Cardiac muscle cell (in vitro differentiated cells and primary cell): ENCODE measurements around the gene ZNF682. TPM values are rescaled to one million over a fixed set of nuclear protein-coding genes. Genes with fewer than 3 reads are reported as not detected.
"Not testable (repeated sequence)": the region's sequence is repeated elsewhere in the genome, so short reads cannot be mapped to it uniquely, and the experiment has no call there.

Experiments used
- DNase-seq, 2 donors: peaks; one replicate each; pipeline versions ENCODE4 v3.0.0 to v3.0.0-alpha.2; 2010 to 2017; ENCODE audit warnings: low read depth in 1 of 2, low spot score in 1 of 2
- H3K27ac ChIP-seq: fragments of 200-600 bp; sonication (generic); 2 replicates; pipeline ENCODE4 v1.5.1; 2016
- H3K27me3 ChIP-seq: fragments of 200-600 bp; sonication (generic); 2 replicates; pipeline ENCODE4 v1.6.0; 2016; ENCODE audit warnings: control low read depth
- H3K36me3 ChIP-seq: fragments of 200-600 bp; sonication (generic); 2 replicates; pipeline ENCODE4 v1.5.1; 2016; ENCODE audit warnings: control low read depth
- H3K4me1 ChIP-seq: fragments of 200-600 bp; sonication (generic); 2 replicates; pipeline ENCODE4 v1.8.1; 2017; ENCODE audit warnings: low read depth, mild to moderate bottlenecking, mixed run types
- H3K4me3 ChIP-seq: fragments of 200-600 bp; sonication (generic); 2 replicates; pipeline ENCODE4 v1.5.1; 2016; ENCODE audit warnings: mild to moderate bottlenecking
- H3K9me3 ChIP-seq: fragments of 200-600 bp; sonication (generic); 2 replicates; pipeline ENCODE4 v1.5.1; 2017; ENCODE audit warnings: low read depth, mild to moderate bottlenecking, control low read depth
- polyA plus RNA-seq: library from polyadenylated mRNA; unstranded; fragments of >200 nt; fragmentation: Nextera tagmentation; extraction: Ambion mirVana; gene quantifications from 2 replicates; pipeline ENCODE4 v1.2.1, GENCODE V29; 2016
- total RNA-seq: library from RNA; depleted of rRNA; stranded (reverse); fragments of >200 nt; gene quantifications from 2 replicates; pipeline ENCODE4 v1.2.3, GENCODE V29; 2016
- TF ChIP-seq, protein P1 (sequence below): IDR thresholded peaks from 2 replicates; pipeline ENCODE4 v1.5.1; 2012; ENCODE audit warnings: low read depth, mild to moderate bottlenecking, low read length

The ZNF682 gene
- total and polyA plus RNA-seq, 2 experiments from 2014 or later: 11.9 to 16.8 TPM

GRCh38 chr19:19964416-19964815 is 74.9 kb downstream of the ZNF682 start:
- Histone ChIP-seq H3K36me3 (no peaks in the 10 kb centered on the region), H3K27ac (no peak overlapping the region), H3K4me1 (no peaks in the 10 kb centered on the region), H3K4me3 (no peak overlapping the region), H3K9me3 (no peaks in the 10 kb centered on the region), H3K27me3 (no peaks in the 10 kb centered on the region)
- DNase-seq: no peak
- TF ChIP-seq, protein P1, sequence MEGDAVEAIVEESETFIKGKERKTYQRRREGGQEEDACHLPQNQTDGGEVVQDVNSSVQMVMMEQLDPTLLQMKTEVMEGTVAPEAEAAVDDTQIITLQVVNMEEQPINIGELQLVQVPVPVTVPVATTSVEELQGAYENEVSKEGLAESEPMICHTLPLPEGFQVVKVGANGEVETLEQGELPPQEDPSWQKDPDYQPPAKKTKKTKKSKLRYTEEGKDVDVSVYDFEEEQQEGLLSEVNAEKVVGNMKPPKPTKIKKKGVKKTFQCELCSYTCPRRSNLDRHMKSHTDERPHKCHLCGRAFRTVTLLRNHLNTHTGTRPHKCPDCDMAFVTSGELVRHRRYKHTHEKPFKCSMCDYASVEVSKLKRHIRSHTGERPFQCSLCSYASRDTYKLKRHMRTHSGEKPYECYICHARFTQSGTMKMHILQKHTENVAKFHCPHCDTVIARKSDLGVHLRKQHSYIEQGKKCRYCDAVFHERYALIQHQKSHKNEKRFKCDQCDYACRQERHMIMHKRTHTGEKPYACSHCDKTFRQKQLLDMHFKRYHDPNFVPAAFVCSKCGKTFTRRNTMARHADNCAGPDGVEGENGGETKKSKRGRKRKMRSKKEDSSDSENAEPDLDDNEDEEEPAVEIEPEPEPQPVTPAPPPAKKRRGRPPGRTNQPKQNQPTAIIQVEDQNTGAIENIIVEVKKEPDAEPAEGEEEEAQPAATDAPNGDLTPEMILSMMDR: no peak

- peak; percentile 68 to 80 for DNase-seq
- H3K36me3 ChIP-seq, H3K9me3 ChIP-seq, H3K4me1 ChIP-seq, H3K27ac ChIP-seq, H3K27me3 ChIP-seq, H3K4me3 ChIP-seq: not testable (repeated sequence)
- TF ChIP-seq, protein P1: peak; percentile 56
Observed at GRCh38 chr19:19959151-19959799, 80.0 kb downstream of the ZNF682 start.

DNA sequence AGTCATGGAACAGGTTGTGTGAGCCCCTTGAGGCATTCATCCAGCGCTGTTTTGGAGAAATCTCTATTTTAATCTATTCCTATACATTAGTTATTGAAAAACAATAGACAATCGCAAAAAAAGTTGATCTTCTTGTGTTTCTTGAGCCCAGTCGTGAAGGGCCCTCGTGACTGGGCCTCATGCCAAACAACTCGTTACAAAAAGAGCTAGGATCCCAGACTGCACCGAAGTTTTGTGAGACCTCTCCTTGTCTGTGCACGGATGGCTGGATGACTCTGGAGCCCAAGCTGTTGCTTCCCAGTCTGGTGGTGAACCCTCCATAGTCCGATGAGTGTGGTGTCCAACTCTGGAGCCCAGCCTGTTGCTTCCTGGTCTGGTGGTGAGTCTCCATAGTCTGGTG is 81.5 kb downstream of the ZNF682 start:
- not testable (repeated sequence) for H3K27me3 ChIP-seq, H3K9me3 ChIP-seq, H3K36me3 ChIP-seq, H3K27ac ChIP-seq, DNase-seq, H3K4me1 ChIP-seq, H3K4me3 ChIP-seq

DNA sequence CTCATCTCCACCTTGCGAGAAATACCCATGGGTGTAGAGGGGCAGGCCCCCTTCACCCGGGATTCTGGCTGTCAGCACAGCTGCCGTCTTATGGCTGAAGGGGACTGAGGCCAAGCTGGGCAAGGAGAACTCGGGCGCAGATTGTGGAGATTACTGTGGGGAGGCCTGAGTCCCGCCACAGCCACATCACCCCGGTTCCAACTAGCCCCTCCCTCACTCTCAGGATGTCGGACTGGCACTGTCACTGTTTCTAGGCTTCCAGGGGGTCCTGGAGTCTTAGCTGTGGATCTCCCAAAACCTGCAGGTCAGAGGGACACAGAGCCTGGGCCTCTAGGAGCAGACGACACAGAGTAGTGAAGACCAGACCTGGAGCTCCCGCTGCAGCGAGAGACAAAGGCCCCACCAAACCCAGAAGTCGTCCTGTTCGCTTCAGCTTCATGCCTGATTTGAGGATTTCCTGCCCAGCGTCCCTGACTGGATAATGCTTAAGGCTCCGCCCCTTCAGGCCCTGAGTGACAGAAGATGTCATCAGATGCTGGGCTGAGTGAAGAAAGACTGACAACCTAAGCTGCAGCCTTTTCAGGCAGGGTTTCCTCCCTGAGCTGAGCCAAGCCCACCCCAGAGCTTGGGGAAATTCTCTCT is 82.8 kb downstream of the ZNF682 start:
- no peaks in the 10 kb centered on the region for H3K36me3 ChIP-seq
- TF ChIP-seq, protein P1: no peak
- no peaks in the 10 kb centered on the region for H3K9me3 ChIP-seq
- no peak overlapping the region for H3K4me3 ChIP-seq
- DNase-seq: peak in 1 of 2 donors; percentile 4
- H3K4me1 ChIP-seq: no peaks in the 10 kb centered on the region
- no peak overlapping the region for H3K27ac ChIP-seq
- H3K27me3 ChIP-seq: no peaks in the 10 kb centered on the region

- Histone ChIP-seq H3K4me3 (no peak overlapping the region), H3K27ac (no peak overlapping the region), H3K4me1 (no peaks in the 10 kb centered on the region), H3K9me3 (no peaks in the 10 kb centered on the region), H3K36me3 (no peaks in the 10 kb centered on the region), H3K27me3 (no peaks in the 10 kb centered on the region)
- TF ChIP-seq, protein P1: no peak
- DNase-seq: no peak
Observed at GRCh38 chr19:19955208-19955607, 84.1 kb downstream of the ZNF682 start.

Other genes starting within 250 kb of the ZNF682 start
- 49.9 and 55.0 TPM in 2 replicates for gene ZNF506, start 217.8 kb downstream of the ZNF682 start, total RNA-seq
- 9.3 and 18.0 TPM in 2 replicates for gene ZNF506, start 217.8 kb downstream of the ZNF682 start, polyA plus RNA-seq
- 16.9 and 19.2 TPM in 2 replicates for gene ZNF253, start 173.6 kb downstream of the ZNF682 start, total RNA-seq
- gene ZNF253, start 173.6 kb downstream of the ZNF682 start, polyA plus RNA-seq: 24.8 and 26.7 TPM in 2 replicates
- gene ZNF93, start 138.6 kb downstream of the ZNF682 start, total RNA-seq: 14.9 and 29.1 TPM in 2 replicates
- 9.9 and 20.8 TPM in 2 replicates for gene ZNF93, start 138.6 kb downstream of the ZNF682 start, polyA plus RNA-seq
- 6.8 and 11.1 TPM in 2 replicates for gene ZNF90, start 38.5 kb upstream of the ZNF682 start, total RNA-seq
- 7.6 and 8.1 TPM in 2 replicates for gene ZNF90, start 38.5 kb upstream of the ZNF682 start, polyA plus RNA-seq
- gene ZNF486, start 127.7 kb upstream of the ZNF682 start, total RNA-seq: 6.4 and 9.8 TPM in 2 replicates
- 1.6 and 4.2 TPM in 2 replicates for gene ZNF486, start 127.7 kb upstream of the ZNF682 start, polyA plus RNA-seq